A204.1 (cell line): ENCODE results near the gene CLIC6.
"Not testable (repeated sequence)": the region's sequence is repeated elsewhere in the genome, so short reads cannot be mapped to it uniquely, and the experiment has no call there.

Source experiments
- FAIRE-seq: peaks from 2 replicates; lab custom pipeline; 2012; peaks lifted over from hg19 to GRCh38; lab: Jason Lieb, UNC

The CLIC6 gene

DNA sequence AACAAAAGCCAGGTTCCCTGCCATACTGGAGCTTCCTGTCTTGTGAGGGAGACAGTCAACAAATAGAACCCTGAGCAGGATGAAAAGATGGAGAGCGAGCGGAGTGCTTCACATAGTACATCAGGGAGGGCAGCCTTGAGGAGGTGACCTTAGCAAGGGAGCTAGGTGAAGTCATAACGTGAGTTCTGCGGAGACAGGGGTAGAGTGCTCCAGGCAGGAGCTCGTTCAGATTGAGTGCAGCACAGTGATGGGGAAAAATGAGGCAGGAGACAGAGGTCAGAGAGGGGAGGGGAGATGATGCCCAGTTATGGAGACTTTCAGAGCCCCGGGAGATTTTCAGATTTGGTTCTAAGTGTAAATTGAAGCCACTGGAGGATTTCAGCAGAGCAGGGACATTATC, 15.3 kb upstream of the CLIC6 start:
- FAIRE-seq = no peak

DNA sequence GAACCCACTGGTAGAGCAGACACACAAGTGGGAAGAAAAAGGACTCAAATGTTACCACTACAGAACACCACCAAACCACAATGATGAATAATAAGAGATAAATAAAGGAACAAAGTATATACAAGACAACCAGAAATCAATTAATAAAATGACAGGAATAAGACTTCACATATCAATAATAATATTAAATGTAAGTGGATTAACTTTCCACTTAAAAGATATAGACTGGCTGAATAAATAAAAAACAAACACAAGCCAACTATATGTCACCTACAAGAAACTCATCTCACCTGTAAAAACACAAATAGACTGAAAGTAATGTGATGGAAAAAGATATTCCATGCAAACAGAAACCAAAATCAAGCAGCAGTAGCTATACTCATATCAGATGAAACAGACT, 6.9 kb upstream of the CLIC6 start:
- no peak for FAIRE-seq

DNA sequence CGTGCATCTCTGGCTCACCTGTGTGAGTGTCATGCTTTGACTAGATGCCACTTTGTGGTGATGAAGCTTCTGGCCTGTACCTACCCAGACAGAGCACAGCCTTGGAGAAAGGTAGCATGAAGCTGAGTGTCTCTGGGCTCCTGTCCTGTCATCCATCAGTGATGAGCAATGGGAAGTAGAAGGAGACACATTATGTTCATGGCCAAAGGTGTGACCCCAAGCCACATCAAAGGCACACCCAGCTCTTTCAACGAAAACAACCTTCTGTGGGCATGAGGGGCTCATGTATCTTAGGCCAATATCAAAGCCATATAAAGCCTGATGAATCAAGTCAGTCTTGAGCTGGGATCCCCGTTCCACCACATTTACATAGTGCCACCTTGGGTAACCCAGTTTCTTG, 1.0 kb upstream of the CLIC6 start:
- no peak for FAIRE-seq

DNA sequence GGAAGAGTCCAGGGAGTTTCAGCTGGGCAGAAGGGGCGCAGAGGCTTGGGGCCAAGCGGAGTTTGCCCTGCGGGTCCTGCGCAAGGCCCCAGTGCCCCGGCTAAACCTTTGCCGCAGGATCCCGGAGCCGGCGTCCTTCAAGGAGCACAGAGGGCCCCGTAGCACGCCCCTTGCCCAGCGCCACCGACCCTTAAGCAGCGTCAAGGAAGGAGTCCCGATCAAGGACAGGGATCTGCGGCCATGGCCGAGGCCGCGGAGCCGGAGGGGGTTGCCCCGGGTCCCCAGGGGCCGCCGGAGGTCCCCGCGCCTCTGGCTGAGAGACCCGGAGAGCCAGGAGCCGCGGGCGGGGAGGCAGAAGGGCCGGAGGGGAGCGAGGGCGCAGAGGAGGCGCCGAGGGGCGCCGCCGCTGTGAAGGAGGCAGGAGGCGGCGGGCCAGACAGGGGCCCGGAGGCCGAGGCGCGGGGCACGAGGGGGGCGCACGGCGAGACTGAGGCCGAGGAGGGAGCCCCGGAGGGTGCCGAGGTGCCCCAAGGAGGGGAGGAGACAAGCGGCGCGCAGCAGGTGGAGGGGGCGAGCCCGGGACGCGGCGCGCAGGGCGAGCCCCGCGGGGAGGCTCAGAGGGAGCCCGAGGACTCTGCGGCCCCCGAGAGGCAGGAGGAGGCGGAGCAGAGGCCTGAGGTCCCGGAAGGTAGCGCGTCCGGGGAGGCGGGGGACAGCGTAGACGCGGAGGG, 520 bp downstream of the CLIC6 start:
- FAIRE-seq = no peak

DNA sequence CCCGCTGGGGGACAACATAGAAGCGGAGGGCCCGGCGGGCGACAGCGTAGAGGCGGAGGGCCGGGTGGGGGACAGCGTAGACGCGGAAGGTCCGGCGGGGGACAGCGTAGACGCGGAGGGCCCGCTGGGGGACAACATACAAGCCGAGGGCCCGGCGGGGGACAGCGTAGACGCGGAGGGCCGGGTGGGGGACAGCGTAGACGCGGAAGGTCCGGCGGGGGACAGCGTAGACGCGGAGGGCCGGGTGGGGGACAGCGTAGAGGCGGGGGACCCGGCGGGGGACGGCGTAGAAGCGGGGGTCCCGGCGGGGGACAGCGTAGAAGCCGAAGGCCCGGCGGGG, 1.1 kb downstream of the CLIC6 start:
- FAIRE-seq = not testable (repeated sequence)

DNA sequence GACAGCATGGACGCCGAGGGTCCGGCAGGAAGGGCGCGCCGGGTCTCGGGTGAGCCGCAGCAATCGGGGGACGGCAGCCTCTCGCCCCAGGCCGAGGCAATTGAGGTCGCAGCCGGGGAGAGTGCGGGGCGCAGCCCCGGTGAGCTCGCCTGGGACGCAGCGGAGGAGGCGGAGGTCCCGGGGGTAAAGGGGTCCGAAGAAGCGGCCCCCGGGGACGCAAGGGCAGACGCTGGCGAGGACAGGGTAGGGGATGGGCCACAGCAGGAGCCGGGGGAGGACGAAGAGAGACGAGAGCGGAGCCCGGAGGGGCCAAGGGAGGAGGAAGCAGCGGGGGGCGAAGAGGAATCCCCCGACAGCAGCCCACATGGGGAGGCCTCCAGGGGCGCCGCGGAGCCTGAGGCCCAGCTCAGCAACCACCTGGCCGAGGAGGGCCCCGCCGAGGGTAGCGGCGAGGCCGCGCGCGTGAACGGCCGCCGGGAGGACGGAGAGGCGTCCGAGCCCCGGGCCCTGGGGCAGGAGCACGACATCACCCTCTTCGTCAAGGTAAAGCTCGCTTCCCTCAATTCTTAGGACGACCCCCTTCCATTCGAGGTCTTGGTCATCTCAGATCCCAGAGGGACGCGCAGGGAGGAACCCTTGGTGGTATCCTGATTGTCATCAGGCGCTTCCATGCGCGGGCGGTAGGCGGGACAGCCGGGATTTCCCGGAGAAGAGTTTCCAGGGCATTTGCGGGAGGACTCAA, 1.6 kb downstream of the CLIC6 start:
- no peak for FAIRE-seq

DNA sequence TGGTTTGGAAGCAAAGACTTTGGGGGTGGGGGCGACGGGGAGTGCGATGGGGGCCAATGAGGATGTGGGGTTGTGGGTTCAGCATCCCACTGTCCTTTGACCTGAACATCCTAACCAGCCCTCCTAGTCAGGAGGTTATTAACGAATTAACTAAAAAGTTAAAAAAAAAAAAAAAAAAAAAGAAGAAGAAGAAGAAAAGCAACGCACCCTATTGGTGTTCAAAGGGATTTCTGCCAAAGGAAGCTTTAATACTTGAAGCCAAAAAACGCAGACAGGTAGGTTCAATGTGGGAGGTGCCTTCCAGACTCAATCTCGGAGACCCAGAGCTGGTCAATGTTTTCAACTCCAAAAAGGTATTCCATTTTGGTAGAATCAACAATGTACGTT, 2.2 kb downstream of the CLIC6 start:
- FAIRE-seq = no peak

DNA sequence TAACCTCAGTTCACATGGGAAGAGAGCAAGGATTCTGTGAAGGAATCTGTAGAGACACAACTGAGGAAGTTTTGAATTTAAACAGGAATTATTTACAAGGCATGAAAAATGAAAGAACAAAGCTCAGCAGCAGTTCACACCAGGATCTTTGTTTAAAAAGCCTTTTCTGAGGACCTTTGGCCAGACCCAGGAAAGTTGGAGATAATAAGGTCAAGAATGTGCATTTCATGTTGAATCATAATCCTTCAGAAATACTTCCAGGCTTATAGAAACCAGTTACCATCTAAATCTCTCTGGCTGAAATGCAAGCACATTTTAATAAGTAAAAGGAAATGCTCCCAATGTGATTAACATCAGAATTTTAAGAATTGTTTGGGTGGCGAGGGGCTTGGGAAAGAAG, 2.7 kb downstream of the CLIC6 start:
- FAIRE-seq = no peak

DNA sequence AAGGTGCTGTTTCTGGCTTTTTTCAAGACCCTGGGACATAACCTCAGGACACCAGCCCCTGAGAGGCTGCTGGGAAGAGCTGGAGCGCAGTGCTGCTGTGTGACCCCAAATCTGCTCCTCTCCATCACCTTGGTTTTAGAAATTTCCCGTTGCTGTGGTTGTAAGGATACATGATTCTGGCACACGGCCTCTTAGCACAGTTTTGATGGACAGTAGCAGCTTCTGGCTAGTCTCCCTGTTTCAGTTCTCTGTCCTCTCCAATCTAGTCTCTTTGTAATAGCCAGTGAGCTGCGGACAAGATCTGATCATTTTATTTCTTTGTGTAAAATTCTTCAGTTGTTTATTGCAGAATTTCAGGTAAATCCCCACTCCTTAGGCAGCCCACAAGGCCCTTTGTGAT, 3.1 kb downstream of the CLIC6 start:
- no peak for FAIRE-seq

DNA sequence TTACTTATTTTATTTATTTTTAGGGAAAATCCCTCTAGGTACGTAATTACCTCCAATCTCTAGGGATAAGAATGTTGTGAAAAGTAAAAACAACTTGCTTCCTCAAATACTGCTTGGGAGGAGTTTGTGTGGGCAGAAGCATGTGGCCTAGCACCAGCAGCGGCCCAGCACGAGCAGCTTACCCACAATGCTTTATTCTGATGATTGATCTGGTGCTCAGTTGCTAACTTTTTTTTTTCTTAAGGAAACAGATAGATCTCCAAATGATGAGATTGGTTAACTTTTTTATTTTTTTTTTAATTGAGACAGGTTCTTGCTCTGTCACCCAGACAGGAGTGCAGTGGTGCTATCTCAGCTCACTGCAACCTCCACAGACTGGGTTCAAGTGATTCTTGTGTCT, 4.2 kb downstream of the CLIC6 start:
- no peak for FAIRE-seq

DNA sequence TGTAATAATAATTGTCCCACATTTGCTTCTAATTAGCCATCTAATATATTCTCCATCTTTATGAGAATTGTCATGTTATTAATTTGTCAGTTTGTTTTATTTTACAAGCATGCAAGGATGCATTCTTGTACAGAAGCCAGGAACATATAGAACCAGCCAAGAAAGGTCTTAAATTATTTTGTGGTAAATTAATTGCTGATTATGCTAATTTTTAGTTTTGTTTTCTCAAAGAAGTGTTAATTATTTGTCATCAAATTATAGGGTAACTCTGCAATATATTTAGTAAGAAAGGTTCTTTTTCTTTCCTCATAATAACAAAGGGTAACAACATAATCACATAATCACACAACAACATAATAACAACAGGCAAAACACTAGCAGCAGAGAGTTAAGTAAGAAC, 5.7 kb downstream of the CLIC6 start:
- no peak for FAIRE-seq

DNA sequence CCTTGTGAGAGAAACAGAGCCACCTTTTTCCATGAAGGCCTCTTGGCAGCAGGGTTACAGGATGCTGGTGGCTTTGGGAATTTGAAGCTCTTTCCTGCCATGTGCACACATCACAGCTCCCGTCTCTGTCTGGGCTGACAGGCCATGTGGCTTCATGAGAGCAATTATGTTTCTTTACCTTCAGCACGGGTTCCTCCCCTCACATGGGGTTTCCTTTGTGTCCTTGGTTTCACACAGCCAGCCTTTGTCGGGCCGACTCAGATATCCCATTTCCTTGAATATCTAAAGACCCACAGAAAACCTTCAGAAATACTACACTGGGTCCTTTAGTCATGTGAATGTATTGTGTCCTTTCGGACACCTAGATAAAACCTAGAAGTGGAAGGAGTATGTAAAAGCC, 7.1 kb downstream of the CLIC6 start:
- no peak for FAIRE-seq

DNA sequence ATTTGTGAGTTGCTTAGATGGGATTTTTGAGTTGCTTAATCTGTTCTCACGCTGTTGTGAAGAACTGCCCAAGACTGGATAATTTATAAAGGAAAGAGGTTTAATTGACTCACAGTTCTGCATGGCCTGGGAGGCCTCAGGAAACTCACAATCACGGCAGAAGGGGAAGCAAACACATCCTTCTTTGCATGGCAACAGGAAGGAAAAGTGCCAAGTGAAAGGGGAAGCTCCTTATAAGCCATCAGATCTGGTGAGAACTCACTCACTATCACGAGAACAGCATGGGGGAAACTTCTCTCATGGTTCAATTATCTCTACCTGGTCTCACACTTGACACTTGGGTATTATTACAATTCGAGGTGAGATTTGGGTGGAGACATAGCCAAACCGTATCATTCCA, 10.3 kb downstream of the CLIC6 start:
- FAIRE-seq = no peak

DNA sequence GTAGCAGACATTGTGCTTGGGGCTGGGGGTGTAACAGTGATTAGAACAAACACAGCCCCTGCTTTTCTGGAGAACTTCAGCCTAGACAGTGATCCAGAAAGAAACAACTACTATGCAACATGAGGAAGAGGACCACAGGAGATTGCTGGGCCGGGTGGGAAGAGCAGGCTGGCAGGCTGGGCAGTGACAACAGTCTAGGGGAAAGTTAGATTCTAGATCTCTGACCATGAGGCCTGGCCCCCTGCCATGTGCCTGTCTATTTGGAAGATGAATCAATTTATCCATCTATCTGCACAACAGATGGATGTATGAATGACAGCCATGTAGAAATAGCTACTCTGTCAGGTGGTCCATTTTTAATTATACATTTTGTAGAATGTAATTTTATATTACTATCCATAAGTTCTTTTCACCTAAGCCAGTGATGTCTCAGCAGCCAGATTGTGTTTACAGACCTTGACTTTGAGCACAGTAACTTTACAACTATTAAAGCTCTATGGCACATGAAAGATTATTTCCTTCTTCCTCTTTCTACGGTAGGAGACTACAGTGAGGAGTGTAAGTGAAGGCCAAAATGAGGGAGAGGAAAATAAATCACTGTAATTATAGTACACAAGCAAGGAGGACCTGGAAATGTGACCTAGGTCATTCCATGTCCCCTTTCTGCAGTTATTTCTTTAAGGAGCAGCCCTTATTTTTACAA, 15.5 kb downstream of the CLIC6 start:
- FAIRE-seq = no peak

DNA sequence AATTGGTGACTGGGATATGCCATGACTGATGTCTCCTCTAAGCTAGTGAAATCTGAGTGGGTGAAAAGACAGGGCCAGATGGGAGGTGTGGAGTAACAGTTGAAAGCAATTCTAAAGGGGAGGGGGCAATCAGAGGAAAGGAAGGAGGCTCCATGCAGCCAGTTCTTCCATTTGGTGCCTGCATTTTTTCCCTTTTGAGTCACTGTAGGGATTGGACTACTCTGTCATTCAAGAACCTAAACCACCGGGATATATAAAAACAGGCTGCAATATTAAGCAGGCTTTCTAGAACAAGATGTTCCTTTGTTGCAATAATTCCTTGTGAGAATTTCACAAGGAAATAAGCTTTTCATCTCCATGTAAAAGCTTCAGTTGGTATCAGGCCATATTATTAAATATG, 18.3 kb downstream of the CLIC6 start:
- FAIRE-seq = no peak

DNA sequence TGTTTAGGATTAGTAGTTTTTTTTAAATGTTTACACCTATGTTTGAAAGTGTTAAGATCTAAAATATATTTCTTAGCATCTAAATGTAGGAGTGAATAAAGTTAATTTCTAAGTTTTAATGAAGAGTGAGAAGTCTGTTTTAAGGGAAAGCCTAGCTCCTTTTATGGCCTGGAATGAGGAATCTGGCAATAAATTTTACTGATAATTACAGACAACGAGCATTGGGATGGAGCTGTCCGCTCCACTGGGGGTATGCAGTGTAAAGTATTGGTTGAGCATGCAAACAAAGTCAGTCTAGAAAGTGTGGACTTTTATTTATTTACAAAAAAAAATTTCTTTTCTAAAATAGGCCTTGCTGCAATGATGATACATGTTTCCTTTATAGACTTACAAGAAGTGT, 19.0 kb downstream of the CLIC6 start:
- no peak for FAIRE-seq

DNA sequence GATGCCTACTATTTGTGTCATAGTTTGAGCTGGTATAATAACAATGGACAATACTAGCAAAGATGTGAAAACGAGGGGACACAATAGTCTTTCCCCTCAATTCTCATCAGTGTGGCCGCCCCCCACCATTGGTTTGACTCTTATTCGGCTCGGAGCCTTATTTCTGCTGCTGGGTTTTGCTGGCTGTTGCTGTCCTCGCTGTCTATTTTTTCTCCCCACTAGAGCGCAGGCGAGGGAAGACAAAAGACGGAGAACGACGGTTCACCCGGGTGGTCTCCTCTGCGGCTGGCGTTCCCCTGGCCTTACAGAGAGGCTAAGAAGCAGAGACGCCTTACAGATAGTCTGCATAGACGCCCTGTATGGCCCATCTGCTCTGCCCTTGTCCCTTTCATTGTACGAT, 19.4 kb downstream of the CLIC6 start:
- no peak for FAIRE-seq

DNA sequence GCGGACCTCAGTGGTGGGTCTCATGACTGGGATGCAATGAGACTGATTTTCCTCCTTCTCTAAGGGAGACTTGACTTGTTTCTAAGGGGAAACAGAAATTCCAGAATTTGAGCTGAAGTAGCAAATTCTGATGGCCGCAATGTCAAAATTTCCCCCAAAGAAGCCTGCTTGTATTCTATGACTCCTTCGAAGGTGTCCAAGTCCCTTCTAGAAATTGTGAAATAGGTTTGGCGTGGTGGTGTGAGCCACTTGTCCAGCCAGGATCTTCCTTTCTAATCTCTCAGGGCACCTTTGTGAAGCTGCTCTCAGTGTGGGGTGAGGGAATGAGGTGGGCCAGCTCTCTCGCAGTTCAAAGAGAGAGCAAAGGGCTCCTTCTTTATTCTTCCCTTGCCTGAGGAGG, 19.9 kb downstream of the CLIC6 start:
- no peak for FAIRE-seq

DNA sequence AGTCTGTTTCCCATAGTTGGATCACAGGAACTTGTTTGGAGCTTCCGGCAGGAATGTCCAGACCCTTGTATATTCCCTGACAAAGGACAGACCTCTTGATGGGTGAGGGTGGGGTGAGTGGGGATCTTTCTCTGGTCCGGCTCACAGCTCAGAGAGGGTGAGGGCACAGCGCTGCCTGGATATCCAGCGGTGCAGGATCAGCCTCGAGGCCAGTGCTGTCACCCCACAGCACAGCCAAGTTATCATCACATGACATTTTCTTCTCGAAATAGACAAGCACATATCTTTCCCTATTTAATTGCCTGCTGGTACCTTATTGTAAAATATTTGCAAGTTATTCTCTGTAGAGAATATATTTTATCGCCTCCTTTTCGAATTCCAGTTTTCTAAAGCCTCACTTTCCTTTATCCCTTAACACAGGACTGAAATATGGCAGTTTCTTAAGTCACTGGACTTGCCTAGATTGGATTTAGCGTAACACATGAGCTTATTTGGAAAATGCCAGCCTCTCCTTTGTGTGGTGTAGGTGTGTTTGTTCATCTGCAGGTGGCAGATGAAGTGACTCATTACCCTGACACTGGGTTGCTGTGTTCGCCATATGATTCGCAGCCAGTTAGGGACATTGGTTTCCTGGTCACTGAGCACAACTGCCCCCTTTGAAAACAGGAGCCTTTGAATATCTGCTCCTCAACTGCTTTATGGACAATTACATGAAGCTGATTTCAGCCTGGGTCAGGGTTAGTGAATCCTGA, 21.4 kb downstream of the CLIC6 start:
- no peak for FAIRE-seq

DNA sequence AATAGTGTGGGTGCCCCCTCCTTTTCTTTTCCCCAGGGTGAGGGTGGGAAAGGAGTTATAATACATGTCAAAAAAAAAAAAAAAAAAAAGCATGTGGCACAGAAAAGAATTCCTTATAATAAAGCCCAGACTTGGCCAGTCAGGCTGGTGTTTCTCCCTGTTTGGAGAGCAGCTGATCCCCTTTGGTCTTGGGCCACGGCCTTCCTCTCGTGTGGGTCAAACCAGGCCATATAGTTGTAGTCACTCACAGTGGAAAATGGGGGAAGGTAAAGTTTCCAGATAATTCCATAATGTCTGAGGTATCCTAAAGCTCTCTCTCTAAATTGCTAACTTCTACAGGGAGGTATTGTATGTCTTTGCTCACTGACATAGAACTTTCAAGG, 22.0 kb downstream of the CLIC6 start:
- FAIRE-seq = no peak

DNA sequence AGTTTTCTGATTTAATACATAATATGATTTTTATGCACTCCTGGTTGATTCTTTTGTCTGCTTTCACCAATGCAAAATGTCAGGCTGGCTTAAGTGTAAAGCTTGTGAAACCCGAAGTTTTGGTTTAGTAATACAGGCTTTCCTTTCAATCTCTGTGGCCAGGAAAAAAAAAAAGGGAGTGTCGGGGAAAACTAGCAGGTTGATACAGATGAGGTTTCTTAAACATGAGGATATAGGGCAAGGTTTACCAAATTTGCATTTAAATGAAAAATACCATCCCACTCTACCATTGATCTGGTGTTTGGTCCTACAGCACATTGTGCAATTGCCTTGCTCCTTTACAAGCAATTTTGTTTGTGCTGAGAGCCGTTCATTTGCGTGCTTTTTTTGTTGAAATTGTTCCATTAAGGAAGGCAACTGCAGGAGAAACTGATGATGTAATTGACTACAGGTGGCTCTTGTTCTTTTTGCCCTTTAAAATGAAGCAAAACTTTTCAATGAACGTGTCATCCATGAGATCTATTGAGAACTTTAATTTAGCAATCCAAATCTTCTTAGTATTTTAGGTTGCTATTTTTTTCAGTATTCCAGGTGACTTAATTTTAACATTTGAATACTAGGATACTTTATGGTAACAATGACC, 22.7 kb downstream of the CLIC6 start:
- FAIRE-seq = no peak

DNA sequence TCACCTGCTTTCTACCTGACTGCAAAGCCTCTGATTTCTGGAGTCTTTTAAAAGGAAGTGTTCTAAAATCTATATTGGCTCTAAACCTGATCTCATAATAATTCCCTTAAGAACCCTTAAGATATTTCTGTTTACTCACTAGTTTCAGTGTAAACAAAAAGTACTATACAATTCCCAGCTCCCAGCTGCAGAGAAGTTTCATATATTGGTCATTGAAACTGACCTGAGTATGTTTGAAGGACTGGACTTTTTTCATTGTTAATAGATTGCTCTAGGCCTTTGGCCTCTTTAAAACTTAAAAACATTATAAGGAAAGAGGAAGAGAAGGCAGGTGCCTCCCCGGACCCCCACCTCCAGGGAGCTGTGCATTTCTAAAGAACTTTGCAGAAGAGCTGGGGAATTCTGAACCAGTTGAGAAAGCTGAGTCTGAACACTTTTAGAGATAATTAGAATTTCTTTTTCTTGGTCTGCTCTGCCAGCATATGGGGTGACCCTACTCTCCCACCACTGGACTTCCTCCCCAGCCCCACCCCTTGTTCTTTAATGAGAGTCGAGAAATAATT, 23.7 kb downstream of the CLIC6 start:
- FAIRE-seq = no peak
